Breast epithelium (tissue), 4 donors: Measurements from ENCODE around the gene CHAC2. TPM values are rescaled to one million over a fixed set of nuclear protein-coding genes. Genes with fewer than 3 reads are reported as not detected.

Experiments used
- DNase-seq, 2 donors: peaks; one replicate each; pipeline ENCODE4 v3.0.0-alpha.2; 2019; ENCODE audit warnings: low spot score in 2 of 2
- H3K27ac ChIP-seq, 2 donors: fragments of 200-600 bp; sonication (generic) in 1 of 2; one replicate each; pipeline ENCODE4 v1.5.1; 2016 to 2019; ENCODE audit warnings: mild to moderate bottlenecking in 1 of 2
- H3K27me3 ChIP-seq, 2 donors: fragments of 200-600 bp; sonication (generic) in 1 of 2; one replicate each; pipeline versions ENCODE4 v1.5.1 to v1.6.0; 2017 to 2019; ENCODE audit warnings: control low read depth in 1 of 2, mild to moderate bottlenecking in 1 of 2
- H3K36me3 ChIP-seq: fragments of 200-600 bp; one replicate; pipeline ENCODE4 v1.5.1; 2019
- H3K4me1 ChIP-seq, 2 donors: fragments of 200-600 bp; sonication (generic); one replicate each; pipeline ENCODE4 v1.5.1; 2016 to 2019; ENCODE audit warnings: control low read depth in 1 of 2
- H3K4me3 ChIP-seq, 3 donors: fragments of 200-600 bp; sonication (generic); 1 replicate in 2 of 3; 2 replicates in 1 of 3; pipeline ENCODE4 v1.5.1; 2016 to 2019; ENCODE audit warnings: mild to moderate bottlenecking in 3 of 3, moderate library complexity in 2 of 3
- H3K9me3 ChIP-seq, 2 donors: fragments of 200-600 bp; sonication (generic) in 1 of 2; one replicate each; pipeline ENCODE4 v1.5.1; 2016 to 2019; ENCODE audit warnings: control low read depth in 1 of 2
- CTCF ChIP-seq, 3 donors: fragments of 450-650 bp; IDR thresholded peaks; one replicate each; pipeline ENCODE4 v1.5.1; 2016 to 2017; ENCODE audit warnings: antibody characterized with exemption in 3 of 3, mild to moderate bottlenecking in 3 of 3, moderate library complexity in 3 of 3
- POLR2A ChIP-seq: fragments of 450-650 bp; IDR thresholded peaks from one replicate; pipeline ENCODE4 v1.6.1; 2016; ENCODE audit warnings: antibody characterized with exemption, mild to moderate bottlenecking, moderate library complexity
- POLR2AphosphoS5 ChIP-seq, 3 donors: sonication (generic); formaldehyde crosslinking; IDR thresholded peaks; one replicate each; pipeline ENCODE4 v1.6.1; 2017; ENCODE audit warnings: antibody characterized with exemption in 3 of 3
- intact Hi-C: fragments of 100-400 bp; cut with DNase I; formaldehyde crosslinking; loops from one replicate; pipeline ENCODE4 v1.15.1; 2023; ENCODE audit warnings: low total_unique reads
- total RNA-seq, 3 donors: library from RNA; depleted of rRNA; stranded (reverse); fragments of >200 nt; gene quantifications; one replicate each; pipeline ENCODE4 v1.1.0, GENCODE V29; 2016

CHAC2 gene
- total RNA-seq, 3 donors from 2014 or later = 1.2 to 5.1 (median 2.0) TPM

GRCh38 chr2:53729143-53729762, 38.4 kb upstream of the CHAC2 start:
- DNase-seq = no peak
- H3K36me3 ChIP-seq = no peaks in the 10 kb centered on the region
- H3K27ac ChIP-seq = no peak overlapping the region
- TF ChIP-seq CTCF (IDR thresholded peaks at IDR 0.05) = no peak
- TF ChIP-seq POLR2A = no peak
- TF ChIP-seq POLR2AphosphoS5 (IDR thresholded peaks at IDR 0.05) = no peak
- no peaks in the 10 kb centered on the region for H3K4me1 ChIP-seq
- no peaks in the 10 kb centered on the region for H3K27me3 ChIP-seq
- no peaks in the 10 kb centered on the region for H3K9me3 ChIP-seq
- intact Hi-C loops = no loop called here
- no peak overlapping the region for H3K4me3 ChIP-seq

- TF ChIP-seq POLR2AphosphoS5 (IDR thresholded peaks at IDR 0.05) (no peak), POLR2A (no peak), CTCF (IDR thresholded peaks at IDR 0.05) (no peak)
- no peaks in the 10 kb centered on the region for H3K36me3 ChIP-seq
- no peaks in the 10 kb centered on the region for H3K27me3 ChIP-seq
- no peaks in the 10 kb centered on the region for H3K9me3 ChIP-seq
- no peaks in the 10 kb centered on the region for H3K4me1 ChIP-seq
- intact Hi-C loops = no loop called here
- no peak for DNase-seq
- H3K27ac ChIP-seq = no peak overlapping the region
- H3K4me3 ChIP-seq = no peak overlapping the region
Observed at GRCh38 chr2:53737091-53737490, 30.5 kb upstream of the CHAC2 start.

GRCh38 chr2:53739032-53739431, 28.6 kb upstream of the CHAC2 start:
- no peaks in the 10 kb centered on the region for H3K9me3 ChIP-seq
- TF ChIP-seq CTCF (IDR thresholded peaks at IDR 0.05) (no peak), POLR2A (no peak), POLR2AphosphoS5 (IDR thresholded peaks at IDR 0.05) (no peak)
- H3K36me3 ChIP-seq = no peaks in the 10 kb centered on the region
- no peak overlapping the region for H3K4me3 ChIP-seq
- H3K27me3 ChIP-seq = no peaks in the 10 kb centered on the region
- H3K27ac ChIP-seq = no peak overlapping the region
- DNase-seq = no peak
- intact Hi-C loops = no loop called here
- H3K4me1 ChIP-seq = no peaks in the 10 kb centered on the region

GRCh38 chr2:53740170-53740569, 27.4 kb upstream of the CHAC2 start:
- H3K36me3 ChIP-seq = no peaks in the 10 kb centered on the region
- no peak overlapping the region for H3K4me3 ChIP-seq
- H3K27ac ChIP-seq = no peak overlapping the region
- intact Hi-C loops = no loop called here
- H3K9me3 ChIP-seq = no peaks in the 10 kb centered on the region
- H3K27me3 ChIP-seq = no peaks in the 10 kb centered on the region
- H3K4me1 ChIP-seq = no peaks in the 10 kb centered on the region
- no peak for DNase-seq
- TF ChIP-seq CTCF (IDR thresholded peaks at IDR 0.05) (no peak), POLR2A (no peak), POLR2AphosphoS5 (IDR thresholded peaks at IDR 0.05) (no peak)

GRCh38 chr2:53744395-53745065, 23.1 kb upstream of the CHAC2 start:
- no peak overlapping the region for H3K27ac ChIP-seq
- DNase-seq = no peak
- H3K4me3 ChIP-seq = no peak overlapping the region
- intact Hi-C loops = no loop called here
- no peaks in the 10 kb centered on the region for H3K27me3 ChIP-seq
- no peak for TF ChIP-seq CTCF (IDR thresholded peaks at IDR 0.05)
- no peak for TF ChIP-seq POLR2AphosphoS5 (IDR thresholded peaks at IDR 0.05)
- no peak for TF ChIP-seq POLR2A
- no peaks in the 10 kb centered on the region for H3K4me1 ChIP-seq
- no peaks in the 10 kb centered on the region for H3K36me3 ChIP-seq
- no peaks in the 10 kb centered on the region for H3K9me3 ChIP-seq
